K562 (cell line): Measurements from ENCODE around the gene NEDD4. TPM values are rescaled to one million over a fixed set of nuclear protein-coding genes. Genes with fewer than 3 reads are reported as not detected.

ENCODE experiments used
- BRD9 ChIP-seq: fragments of 450-650 bp; IDR thresholded peaks from 2 replicates; pipeline ENCODE4 v1.6.1; 2018; ENCODE audit warnings: low read depth; ENCODE audit not compliant: partially characterized antibody
- BRF1 ChIP-seq: IDR thresholded peaks from 3 replicates; pipeline ENCODE4 v1.6.1; 2011; ENCODE audit warnings: borderline replicate concordance, mild to moderate bottlenecking; ENCODE audit not compliant: insufficient read length; ENCODE audit errors: extremely low read depth
- CTCF ChIP-seq, 3 experiments: IDR thresholded peaks in 2 of 3; conservative IDR thresholded peaks in 1 of 3; 2 replicates each; pipeline ENCODE4 v1.5.1; 2011 to 2012; ENCODE audit warnings: low read length in 3 of 3, mild to moderate bottlenecking in 3 of 3, control low read depth in 2 of 3, improper control_type of control experiment in 1 of 3, inconsistent platforms in 1 of 3, low read depth in 1 of 3, mixed read lengths in 1 of 3, moderate library complexity in 1 of 3; ENCODE audit not compliant: insufficient read depth in 2 of 3
- EHMT2 ChIP-seq: fragments of 450-650 bp; IDR thresholded peaks from 2 replicates; pipeline ENCODE4 v1.6.1; 2018; ENCODE audit warnings: antibody characterized with exemption
- ELF1 ChIP-seq: fragments of 200-800 bp; sonication (Bioruptor generic); IDR thresholded peaks from 2 replicates; pipeline ENCODE4 v1.6.1; 2016; ENCODE audit warnings: missing genetic modification characterization, missing compliant biosample characterization
- ETV1 ChIP-seq: fragments of 450-650 bp; conservative IDR thresholded peaks from 2 replicates; pipeline ENCODE4 v1.6.1; 2016; ENCODE audit warnings: missing genetic modification characterization, control low read depth, low read depth, missing compliant biosample characterization
- ETV5 ChIP-seq: sonication (generic); formaldehyde crosslinking; IDR thresholded peaks from 2 replicates; pipeline ENCODE4 v1.4.0; 2020; ENCODE audit warnings: low read depth, mild to moderate bottlenecking, missing genetic modification reagents
- EZH2 ChIP-seq: IDR thresholded peaks from 2 replicates; pipeline ENCODE4 v1.6.1; 2012; ENCODE audit warnings: low read depth, mild to moderate bottlenecking, inconsistent platforms, low read length, borderline replicate concordance
- FOXA3 ChIP-seq, 2 experiments: fragments of 450-650 bp in 1 of 2; sonication (generic) in 1 of 2; formaldehyde crosslinking; IDR thresholded peaks in 1 of 2; conservative IDR thresholded peaks in 1 of 2; 2 replicates each; pipeline versions ENCODE4 v1.4.0 to v1.8.0; 2020 to 2022; ENCODE audit warnings: mild to moderate bottlenecking in 2 of 2, missing genetic modification reagents in 1 of 2
- GABPB1 ChIP-seq: sonication (generic); formaldehyde crosslinking; IDR thresholded peaks from 2 replicates; pipeline ENCODE4 v1.8.0; 2022; ENCODE audit warnings: mild to moderate bottlenecking, missing genetic modification reagents
- GATAD2A ChIP-seq: fragments of 450-650 bp; IDR thresholded peaks from 2 replicates; pipeline ENCODE4 v1.6.1; 2017
- HES1 ChIP-seq: fragments of 450-650 bp; IDR thresholded peaks from 2 replicates; pipeline ENCODE4 v1.6.1; 2016; ENCODE audit warnings: low read depth, mild to moderate bottlenecking, moderate library complexity
- KAT2B ChIP-seq: IDR thresholded peaks from one replicate; pipeline ENCODE4 v1.6.1; 2012; ENCODE audit warnings: low read depth, mild to moderate bottlenecking, control low read depth, inconsistent platforms, low read length, moderate library complexity
- POLR2B ChIP-seq: fragments of 450-650 bp; IDR thresholded peaks from 2 replicates; pipeline ENCODE4 v1.6.1; 2018; ENCODE audit warnings: low read depth; ENCODE audit not compliant: partially characterized antibody
- SMARCE1 ChIP-seq: fragments of 450-650 bp; IDR thresholded peaks from 2 replicates; pipeline ENCODE4 v1.7.1; 2016; ENCODE audit warnings: mild to moderate bottlenecking
- SMC3 ChIP-seq: conservative IDR thresholded peaks from 2 replicates; pipeline ENCODE4 v1.6.1; 2011; ENCODE audit warnings: low read depth, low read length, improper control_type of control experiment; ENCODE audit not compliant: insufficient read depth
- TEAD4 ChIP-seq, 2 experiments: sonication (generic) in 1 of 2; formaldehyde crosslinking in 1 of 2; IDR thresholded peaks; 2 replicates each; pipeline versions ENCODE4 v1.6.1 to v1.8.0; 2012 to 2022; ENCODE audit warnings: borderline replicate concordance in 1 of 2, inconsistent platforms in 1 of 2, low read length in 1 of 2, mild to moderate bottlenecking in 1 of 2, missing genetic modification reagents in 1 of 2
- THRB ChIP-seq: fragments of 450-650 bp; formaldehyde crosslinking; conservative IDR thresholded peaks from 2 replicates; pipeline ENCODE4 v1.4.0; 2022; ENCODE audit warnings: mild to moderate bottlenecking, missing genetic modification characterization
- polyA plus RNA-seq, 8 experiments: library from polyadenylated mRNA; depleted of rRNA in 4 of 8; stranded (reverse) in 5 of 8; unstranded in 3 of 8; fragments of >200 nt; fragmentation: Nextera tagmentation in 2 of 8; fragmentation: Illumina TruSeq in 1 of 8; extraction: Ambion mirVana in 2 of 8; extraction: Trizol in 1 of 8; gene quantifications; 2 replicates each; pipeline versions ENCODE4 v1.2.1 to v1.2.3, GENCODE V29; 2011 to 2014; ENCODE audit warnings: inconsistent platforms in 1 of 8, missing spikeins in 1 of 8
- total RNA-seq, 7 experiments: library from RNA; depleted of rRNA in 6 of 7; stranded (reverse); fragments of >200 nt in 6 of 7; fragmentation: Illumina TruSeq in 2 of 7; extraction: Trizol in 2 of 7; gene quantifications; 2 replicates each; pipeline versions ENCODE4 v1.2.1 to v1.2.3, GENCODE V29; 2011 to 2021; ENCODE audit warnings: low replicate concordance in 1 of 7
- TF ChIP-seq, protein P1 (sequence below): fragments of 450-650 bp; IDR thresholded peaks from 2 replicates; pipeline ENCODE4 v1.6.1; 2017; ENCODE audit warnings: antibody characterized with exemption, mild to moderate bottlenecking

The NEDD4 gene
- total and polyA plus RNA-seq, 9 of the 15 experiments (the other 6 are each of a cell fraction or from before 2014, with no cell fraction given), result 7.2 to 23.7 (median 17.3) TPM

DNA sequence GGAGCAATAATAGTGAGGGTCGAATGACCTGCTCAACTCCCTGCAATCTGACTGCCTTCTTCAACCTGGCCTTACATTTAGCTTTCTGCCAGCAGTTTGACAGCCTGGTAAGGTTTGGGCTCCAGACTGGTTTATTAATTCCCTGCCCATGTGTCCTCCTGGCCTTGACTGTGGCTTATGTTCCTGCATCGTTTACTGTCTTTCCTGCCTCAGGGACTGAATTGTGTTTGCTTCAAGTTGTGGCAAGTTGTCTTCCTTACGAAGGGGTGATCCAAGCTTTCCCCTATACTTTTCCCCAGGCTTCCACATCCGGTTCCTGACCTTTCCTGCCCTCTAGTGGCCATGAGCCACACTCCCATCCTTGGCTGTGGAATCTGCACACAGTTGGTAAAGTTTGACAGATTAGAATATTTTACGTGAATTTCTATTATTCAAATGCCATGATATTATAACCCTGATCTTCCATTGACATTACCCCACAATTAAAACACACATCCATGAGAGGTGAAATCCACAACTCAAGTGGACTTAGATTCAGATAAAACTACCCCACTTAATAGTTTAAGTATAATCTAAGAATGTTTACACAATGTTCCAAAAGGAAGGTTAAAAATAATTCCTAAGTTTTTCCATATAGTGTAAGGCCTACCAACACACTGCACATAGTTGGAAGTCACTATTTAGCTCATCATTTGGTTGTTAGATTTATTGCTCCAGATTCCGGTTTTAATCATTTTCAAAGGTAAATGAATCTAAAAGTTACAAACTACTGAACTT, 95.7 kb downstream of the NEDD4 start (continued):
- TF ChIP-seq HES1, result no peak
- no peak for TF ChIP-seq FOXA3 (CRISPR knock-in tag; conservative IDR thresholded peaks at IDR 0.05 in 1 of 2, IDR thresholded peaks at IDR 0.05 in 1 of 2)
- peak; percentile 94 for TF ChIP-seq ETV1 (tag)
- TF ChIP-seq EHMT2, result no peak
- peak; percentile 47; the same call in 1 of the 2 replicates for TF ChIP-seq GABPB1
- no peak for TF ChIP-seq BRF1
- no peak for TF ChIP-seq GATAD2A
- TF ChIP-seq SMC3, result 0 out of 2 replicates have a peak, but pooled peaks have one; percentile 42
- TF ChIP-seq, protein P1, sequence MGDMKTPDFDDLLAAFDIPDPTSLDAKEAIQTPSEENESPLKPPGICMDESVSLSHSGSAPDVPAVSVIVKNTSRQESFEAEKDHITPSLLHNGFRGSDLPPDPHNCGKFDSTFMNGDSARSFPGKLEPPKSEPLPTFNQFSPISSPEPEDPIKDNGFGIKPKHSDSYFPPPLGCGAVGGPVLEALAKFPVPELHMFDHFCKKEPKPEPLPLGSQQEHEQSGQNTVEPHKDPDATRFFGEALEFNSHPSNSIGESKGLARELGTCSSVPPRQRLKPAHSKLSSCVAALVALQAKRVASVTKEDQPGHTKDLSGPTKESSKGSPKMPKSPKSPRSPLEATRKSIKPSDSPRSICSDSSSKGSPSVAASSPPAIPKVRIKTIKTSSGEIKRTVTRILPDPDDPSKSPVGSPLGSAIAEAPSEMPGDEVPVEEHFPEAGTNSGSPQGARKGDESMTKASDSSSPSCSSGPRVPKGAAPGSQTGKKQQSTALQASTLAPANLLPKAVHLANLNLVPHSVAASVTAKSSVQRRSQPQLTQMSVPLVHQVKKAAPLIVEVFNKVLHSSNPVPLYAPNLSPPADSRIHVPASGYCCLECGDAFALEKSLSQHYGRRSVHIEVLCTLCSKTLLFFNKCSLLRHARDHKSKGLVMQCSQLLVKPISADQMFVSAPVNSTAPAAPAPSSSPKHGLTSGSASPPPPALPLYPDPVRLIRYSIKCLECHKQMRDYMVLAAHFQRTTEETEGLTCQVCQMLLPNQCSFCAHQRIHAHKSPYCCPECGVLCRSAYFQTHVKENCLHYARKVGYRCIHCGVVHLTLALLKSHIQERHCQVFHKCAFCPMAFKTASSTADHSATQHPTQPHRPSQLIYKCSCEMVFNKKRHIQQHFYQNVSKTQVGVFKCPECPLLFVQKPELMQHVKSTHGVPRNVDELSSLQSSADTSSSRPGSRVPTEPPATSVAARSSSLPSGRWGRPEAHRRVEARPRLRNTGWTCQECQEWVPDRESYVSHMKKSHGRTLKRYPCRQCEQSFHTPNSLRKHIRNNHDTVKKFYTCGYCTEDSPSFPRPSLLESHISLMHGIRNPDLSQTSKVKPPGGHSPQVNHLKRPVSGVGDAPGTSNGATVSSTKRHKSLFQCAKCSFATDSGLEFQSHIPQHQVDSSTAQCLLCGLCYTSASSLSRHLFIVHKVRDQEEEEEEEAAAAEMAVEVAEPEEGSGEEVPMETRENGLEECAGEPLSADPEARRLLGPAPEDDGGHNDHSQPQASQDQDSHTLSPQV, result no peak
- peak; percentile 76 to 92 (median 83) for TF ChIP-seq CTCF (IDR thresholded peaks at IDR 0.05 in 2 of 3, conservative IDR thresholded peaks at IDR 0.05 in 1 of 3; ENCODE audit: insufficient read depth in 2 of 3, low read depth in 1 of 3, low read length in 3 of 3)
- 0 out of 2 replicates have a peak, but pooled peaks have one; percentile 23 for TF ChIP-seq THRB (CRISPR knock-in tag)
- TF ChIP-seq BRD9, result no peak
- TF ChIP-seq ETV5 (CRISPR knock-in tag), result peak; percentile 90
- TF ChIP-seq EZH2, result no peak
- TF ChIP-seq TEAD4 (IDR thresholded peaks at IDR 0.05; ENCODE audit: low read length), result no peak
- no peak for TF ChIP-seq TEAD4 (CRISPR knock-in tag; IDR thresholded peaks at IDR 0.05; ENCODE audit: borderline replicate concordance)
- TF ChIP-seq ELF1 (tag), result peak; percentile 29; the same call in 1 of the 2 replicates
- no peak for TF ChIP-seq KAT2B
- no peak for TF ChIP-seq SMARCE1
- no peak for TF ChIP-seq POLR2B
